NCI-H1105 (cell line): ENCODE results near the gene KIAA0232.
A peak's percentile ranks its signal among the peaks of the same experiment; 100 is the strongest.

ENCODE experiments used
- DNase-seq: peaks from one replicate; lab custom pipeline; 2025; lab: John Stamatoyannopoulos, UW

The KIAA0232 gene

DNA sequence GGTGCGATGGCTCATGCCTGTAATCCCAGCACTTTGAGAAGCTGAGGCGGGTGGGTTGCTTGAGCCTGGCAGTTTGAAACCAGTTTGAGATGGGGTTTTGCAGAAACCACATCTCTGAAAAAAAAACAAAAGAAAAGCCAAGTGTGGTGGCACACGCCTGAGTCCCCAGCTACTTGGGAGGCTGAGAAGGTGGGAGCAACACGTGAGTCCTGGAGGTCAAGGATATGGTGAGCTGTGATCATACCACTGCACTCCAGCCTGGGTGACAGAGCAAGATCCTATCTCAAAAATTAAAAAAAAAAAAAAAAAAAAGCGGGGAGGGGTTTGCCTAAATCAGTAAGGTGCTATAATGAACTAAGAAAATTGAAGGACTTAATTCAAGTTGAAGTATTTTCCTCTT lies 68.9 kb downstream of the KIAA0232 start:
- DNase-seq, result no peak

DNA sequence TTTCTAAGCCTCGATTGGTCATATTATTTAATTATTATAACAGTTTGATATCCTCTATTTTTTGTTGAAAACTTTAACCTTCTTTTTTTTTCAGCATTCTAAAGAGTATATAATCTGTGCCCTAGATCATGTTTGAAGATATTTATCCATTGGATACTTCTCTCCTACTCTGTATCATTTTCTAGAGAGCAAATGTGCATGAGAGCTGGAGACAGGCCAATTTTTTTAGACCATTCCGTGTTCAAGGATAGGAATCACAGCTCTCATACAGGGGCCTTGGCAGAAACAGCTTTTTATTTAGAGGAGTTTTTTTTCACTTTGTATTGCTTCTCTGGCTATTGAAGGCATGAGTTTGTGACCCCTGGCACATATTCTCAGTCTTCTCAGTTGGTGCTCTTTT lies 69.4 kb downstream of the KIAA0232 start:
- peak; percentile 5 for DNase-seq

DNA sequence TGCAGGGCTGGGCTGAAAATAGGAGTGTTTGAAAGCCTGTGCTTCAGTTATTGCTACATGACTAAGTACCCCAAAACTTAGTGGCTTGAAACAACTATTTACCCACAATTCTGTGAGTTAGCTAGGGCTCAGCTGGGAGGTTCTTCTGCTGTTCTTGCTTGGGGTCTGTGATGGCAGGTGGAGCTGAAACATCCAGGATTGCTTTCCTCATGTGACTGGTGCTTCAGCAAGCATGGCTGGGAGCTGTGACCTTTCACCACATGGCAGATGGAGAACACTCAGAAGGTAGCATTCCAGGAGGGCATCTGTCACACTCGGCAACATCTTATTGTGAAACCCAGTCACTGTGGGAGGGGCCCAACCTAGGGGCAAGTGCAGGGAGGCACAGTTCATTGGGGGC lies 70.1 kb downstream of the KIAA0232 start:
- DNase-seq, result no peak

DNA sequence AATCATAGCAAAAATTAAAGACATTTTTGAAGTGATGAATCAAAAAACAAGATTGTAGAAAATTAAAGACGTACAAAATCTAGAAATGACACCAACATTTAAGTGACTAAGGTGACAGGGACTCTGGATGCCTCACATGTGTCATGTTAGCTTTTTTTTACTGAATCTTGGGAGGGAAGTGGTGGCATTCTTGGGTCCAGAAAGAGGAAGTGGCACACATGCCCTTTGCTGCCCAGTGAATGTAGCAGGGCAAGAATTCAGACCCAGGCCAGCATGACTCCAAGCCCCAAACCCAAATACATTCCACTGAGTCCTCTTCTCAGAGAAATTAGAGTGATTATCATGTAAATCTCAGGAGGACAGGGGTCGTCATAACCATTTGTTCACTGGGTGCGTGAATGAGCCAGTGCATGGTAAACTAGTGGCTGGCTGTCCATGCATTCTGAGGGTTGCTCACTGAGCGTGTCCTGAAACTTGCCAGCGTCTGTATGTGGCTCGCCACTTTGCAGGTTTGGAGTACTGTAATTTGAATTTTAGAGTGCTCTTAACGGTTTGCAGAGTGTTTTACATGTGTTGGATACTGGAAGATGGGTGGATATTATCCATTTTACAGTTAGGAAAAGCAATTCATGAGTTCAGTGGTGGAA lies 71.7 kb downstream of the KIAA0232 start:
- DNase-seq, result peak; percentile 8

DNA sequence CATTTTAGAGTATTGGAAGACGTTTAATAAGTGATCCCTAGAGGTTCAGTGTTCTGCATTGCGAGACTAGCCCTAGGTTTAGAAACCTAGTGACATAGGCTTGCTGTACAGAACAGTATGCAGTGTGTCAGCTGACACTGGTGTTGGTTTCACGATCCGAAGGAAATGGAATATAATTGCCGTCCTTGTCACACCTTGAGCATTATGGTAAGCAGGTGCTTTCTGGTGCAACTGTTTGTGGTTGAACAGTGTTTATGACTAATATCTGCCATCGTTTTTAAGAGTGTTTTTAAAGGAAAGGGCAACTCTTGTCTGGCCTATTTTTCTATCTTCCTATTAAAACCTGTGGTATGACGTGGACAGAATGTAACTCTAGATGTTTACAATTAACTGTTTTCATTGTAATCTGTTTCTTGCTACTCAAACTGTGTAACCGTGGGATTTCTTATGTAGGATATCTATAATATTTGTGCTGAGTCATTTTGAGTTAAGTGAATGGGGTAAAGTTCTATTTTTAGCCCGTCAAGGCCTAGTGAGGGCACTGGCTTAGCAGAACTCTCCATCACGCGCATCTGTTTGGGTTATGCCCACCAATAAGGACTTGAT lies 73.3 kb downstream of the KIAA0232 start:
- peak; percentile 29 for DNase-seq

DNA sequence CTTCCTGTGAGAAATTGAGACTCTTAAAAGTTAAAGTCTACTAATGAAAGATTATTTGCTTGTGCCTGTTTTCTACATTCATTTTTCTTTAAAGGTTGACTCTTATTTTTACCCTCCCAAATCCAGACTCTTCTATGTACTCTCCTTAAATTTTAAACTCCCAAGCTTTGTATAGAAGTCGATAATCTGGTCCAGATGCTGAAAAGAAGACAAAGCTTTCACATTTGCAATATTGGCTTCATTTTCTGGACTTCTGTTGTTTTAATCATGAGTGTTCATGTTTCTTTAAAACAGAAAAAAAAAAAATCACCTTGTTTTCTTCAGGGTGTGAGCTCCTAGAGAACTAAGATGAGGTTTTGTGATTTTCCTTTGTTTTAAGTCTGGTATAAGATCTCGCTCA lies 73.9 kb downstream of the KIAA0232 start:
- DNase-seq, result no peak

DNA sequence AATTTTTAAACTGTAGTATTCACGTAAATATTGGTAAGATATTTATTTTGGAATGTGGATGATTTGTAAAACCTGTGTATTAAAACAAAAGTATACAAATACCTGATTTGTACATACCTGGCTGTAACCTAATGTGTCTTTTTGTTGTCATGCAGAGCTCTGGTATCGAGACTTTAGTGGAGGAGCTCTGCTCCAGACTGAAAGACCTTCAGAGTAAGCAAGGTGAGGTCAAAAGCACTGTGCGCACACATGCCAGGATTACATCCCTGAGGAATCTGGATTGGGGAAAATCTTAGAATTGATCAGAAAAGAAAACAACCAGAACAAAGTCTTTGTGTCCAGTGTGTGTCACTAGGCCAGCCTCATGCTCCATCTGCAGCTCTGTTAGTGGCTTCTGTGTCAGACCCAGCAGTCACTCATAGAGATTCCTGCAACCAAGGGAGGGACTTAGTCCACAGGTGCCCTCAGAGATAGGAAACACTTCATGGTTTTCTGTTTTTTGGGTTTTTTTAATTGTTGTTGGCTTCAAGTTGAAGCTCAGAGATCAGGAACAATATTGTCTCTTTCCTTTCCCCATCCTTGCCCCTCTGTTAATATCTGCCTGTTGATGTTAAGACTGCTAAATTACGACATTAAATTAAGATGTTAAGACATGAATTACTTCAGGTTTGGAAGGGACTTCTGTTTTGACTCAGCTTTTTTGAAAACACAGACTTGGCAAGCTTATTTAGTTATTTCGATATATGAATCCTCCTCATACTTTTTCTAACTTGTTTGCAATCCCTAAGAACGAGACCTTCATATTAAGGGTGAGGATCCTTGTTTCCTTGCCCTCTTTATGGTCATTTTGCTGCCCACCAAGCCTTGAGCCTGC lies 74.7 kb downstream of the KIAA0232 start:
- no peak for DNase-seq

DNA sequence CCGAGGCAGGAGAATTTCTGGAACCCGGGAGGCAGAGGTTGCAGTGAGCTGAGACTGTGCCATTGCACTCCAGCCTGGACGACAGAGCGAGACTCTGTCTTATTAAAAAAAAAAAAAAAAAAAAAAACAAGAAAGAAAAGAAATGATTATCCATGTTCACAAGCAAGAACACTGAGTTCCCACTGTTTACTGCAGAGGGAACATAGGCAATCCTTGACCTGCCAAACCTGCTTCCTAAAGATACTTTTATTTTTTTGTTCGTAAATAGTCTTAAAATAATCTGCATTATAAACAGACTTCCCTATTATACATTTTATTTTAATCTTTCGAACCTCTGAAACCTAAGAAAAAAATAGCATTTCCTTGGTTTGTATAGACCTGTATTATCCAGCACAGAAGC lies 76.5 kb downstream of the KIAA0232 start:
- no peak for DNase-seq

DNA sequence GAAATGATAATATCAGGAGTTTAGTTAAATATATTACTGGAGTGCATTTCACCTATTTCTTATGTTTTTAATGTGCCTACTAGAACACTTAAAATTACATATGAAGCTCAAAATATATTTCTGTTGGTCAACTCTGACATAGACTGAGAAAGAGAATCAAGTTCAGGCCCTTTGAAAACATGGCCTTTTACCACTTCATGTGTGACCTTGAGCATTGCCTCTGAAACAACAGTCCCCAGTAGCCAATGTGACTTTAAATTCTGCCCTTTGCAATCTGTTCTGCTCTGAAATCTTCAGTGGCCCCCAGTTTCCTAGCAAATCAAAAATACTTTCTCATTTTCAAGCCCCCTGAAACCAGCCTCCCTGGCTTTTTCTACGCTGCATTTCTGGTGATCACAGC lies 77.0 kb downstream of the KIAA0232 start:
- DNase-seq, result no peak

DNA sequence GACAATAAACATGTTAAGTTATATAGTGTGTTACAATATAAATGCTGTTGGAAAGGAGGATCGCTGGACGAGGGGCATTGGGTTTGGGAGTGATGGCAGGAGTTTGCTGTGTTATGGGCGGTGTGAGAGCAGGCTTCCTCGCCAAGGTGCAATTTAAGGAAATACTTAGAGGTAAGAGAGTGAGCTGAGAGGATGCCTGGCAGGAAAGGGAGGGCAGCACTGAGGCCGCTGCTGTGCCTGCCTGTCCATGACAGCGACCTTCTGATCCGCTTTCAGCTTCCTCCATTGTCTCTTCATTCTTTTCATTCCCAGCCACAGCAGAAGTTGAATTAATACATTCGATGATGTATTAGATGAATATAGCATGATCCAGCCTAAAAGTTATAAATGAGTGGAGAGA lies 85.9 kb downstream of the KIAA0232 start:
- no peak for DNase-seq

DNA sequence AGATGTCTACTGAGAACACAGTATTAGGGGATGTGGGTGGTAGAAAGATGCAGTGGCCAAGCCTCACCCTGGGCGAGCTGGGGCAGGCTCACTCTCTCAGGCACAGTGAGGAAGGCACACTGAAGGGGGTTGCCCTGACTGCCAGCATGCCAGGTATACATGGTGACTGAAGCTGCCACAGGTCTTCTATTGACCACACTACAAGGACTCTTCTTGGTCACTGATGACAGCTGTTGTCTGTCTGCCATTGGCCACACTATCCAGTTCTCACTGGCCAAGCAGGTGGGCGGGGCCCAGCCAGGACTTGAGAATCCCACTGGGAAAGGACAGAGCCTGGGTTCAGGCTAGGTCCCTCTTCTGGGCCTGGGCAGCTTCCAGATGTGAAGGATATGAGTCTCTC lies 87.4 kb downstream of the KIAA0232 start:
- DNase-seq, result no peak

DNA sequence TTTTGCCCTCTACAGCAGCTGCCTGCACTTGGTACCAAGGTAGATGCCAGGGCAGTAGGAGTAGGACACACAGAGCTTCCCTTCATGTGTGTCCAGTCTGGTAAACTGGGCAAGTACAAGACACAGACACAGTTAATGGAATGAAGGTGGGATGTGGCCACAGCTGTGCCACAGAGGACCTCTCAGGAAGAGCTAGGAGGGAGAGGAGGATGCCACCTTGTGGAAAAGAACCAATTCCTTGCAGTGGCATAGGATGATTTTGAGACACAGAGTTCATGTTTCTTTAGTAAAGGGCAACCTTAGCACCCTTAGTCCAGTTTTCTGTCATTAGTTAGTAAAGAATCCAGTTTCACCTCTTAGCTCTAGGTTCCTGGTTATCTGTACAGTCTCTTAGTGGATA lies 90.8 kb downstream of the KIAA0232 start:
- DNase-seq, result no peak

DNA sequence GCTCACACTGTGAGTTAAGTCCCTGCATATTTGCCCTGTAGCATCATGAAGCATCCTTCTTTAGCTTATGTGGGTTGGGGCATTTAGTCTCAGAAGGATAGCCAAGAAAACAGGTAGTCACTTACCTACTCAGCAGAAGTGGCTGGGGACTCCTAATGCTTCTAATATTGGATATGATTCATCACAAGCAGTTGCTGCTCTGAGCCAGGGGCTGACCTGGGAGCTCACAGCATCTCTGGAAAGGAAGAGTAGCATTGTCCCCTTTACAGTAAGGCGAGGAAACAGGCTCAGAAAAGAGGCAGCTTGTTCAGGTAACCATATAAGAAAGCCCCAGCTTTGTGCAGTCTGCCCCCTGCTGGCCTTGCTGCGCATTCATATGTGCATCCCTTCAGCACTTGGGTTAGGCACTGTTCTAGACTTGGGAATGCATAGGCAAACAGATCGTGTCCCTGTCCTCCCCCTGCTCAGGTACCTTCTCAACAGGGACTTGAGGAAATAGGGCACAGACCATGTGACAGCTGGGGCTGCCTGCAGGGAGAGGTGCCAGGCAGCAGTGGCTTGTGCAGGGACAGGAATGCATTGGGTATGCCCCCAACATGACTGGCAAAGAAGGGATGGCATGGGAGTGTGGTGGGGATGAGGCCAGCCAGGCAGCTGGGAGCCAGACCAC lies 91.4 kb downstream of the KIAA0232 start:
- DNase-seq, result peak; percentile 4

DNA sequence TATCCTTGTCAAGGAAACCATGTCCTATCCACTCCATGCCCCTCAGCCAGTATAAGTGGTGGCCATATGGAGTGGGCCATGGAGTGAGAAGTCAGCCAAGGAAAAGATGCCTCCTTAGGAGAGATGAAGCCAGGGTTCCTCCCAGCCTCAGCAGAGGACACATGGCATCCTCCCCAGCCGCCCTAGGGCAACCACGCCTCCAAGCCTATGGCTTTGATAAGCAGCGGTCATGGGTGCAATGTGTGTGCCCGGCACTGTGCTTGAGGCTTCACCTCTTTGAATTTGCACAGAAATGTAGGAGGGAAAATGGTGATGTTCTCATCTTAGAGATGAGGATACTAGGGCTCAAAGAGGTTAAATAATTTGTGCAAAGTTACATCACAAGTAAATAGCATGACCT lies 92.5 kb downstream of the KIAA0232 start:
- DNase-seq, result no peak

DNA sequence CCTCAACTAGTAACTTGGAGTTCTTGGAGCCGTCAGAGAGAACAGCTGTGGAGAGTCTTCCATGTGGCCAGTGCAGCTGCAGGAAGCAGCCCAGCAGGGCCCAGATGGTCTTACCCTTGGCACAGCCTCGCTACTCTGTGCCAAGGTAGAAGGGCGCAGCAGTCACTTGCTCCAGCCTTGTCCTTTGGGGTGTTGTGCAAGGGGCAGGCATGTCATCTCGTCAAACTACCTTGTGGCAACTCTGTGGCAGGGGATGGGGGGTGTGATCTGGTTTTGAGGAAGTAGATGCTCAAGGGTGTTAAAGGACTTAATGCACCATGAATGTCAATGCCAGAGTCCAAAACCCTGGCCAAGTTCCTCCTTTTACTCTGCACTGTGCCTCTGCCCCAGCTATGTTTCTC lies 92.9 kb downstream of the KIAA0232 start:
- DNase-seq, result no peak

DNA sequence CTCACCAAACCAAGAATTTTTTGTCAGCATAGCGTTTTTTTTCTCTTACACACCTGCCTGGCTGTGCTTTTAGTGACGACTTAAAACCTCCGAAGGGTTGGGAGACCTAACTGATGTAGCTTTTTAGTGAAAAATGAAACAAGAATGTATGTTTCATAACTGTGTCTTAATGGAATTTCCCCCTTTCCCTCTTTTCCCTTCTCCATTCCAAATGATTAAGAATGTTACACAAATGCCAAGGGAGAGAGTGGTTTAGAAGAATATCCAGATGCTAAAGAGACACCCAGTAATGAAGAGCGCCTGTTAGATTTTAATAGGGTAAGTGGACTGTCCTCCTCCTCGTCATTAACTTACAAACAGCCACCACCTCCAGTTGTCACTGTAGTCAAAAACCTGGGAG lies 93.9 kb downstream of the KIAA0232 start:
- DNase-seq, result no peak

DNA sequence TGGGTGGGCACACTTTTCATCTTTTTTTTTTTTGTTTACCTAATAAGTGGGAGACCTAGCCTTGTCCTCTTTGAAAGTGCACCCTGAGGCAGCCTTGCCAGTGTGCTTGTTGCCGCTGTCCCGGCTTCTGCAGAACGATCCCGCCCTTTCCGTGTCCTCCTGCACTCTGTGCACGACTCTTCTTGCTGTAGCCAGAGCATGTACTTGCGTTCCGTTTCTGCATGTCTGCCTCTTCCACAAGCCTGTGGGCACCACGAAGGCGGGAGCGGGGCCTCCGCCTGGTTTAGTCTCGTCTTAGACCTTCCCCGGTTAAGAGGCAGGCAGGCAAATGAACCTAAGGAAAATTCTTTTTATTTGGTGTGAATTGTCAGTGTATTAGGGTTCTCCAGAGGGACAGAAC lies 94.5 kb downstream of the KIAA0232 start:
- DNase-seq, result no peak

DNA sequence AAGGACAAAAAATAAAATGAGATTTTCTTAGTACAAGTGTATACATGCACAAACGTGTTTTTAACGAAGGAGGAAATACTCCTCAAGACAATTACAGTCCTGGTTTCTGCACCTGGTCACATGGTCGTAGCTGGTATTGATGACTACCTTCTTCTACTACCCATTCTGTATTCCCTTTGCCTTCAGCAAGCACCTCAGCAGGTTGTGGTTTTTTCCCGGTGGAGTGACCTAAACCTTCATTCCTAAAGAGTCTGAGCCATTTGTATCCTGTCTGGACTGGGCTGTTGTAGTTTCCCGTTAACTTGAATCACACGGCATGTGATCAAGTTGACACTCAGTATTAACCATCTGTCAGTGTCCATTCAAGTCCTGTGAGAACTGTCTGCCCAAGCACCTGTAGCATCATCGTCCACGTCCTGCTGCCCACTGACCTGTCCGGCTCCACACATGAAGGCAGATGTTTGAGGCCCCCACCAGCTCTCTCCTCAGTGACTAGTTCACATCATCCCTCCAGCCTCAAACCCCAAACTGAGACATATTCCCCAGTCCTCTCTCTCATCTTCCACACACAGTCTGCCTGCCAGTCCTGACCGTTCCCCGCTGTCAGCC lies 96.0 kb downstream of the KIAA0232 start:
- no peak for DNase-seq

DNA sequence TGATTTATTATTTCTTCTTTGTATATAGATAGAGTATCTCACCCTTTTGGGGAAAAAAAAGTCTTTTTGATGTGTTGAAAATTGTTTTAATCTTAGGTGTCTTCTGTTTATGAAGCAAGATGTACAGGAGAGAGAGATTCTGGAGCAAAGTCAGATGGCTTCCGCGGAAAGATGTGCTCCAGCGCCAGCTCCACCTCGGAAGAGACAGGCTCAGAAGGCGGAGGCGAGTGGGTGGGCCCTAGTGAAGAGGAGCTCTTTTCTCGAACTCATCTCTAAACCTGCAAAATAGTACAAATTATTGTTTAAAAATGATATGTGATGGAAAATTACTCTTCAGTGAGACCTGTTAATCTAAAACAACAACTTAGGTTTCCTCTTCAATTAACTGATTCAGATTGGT lies 98.2 kb downstream of the KIAA0232 start:
- no peak for DNase-seq

DNA sequence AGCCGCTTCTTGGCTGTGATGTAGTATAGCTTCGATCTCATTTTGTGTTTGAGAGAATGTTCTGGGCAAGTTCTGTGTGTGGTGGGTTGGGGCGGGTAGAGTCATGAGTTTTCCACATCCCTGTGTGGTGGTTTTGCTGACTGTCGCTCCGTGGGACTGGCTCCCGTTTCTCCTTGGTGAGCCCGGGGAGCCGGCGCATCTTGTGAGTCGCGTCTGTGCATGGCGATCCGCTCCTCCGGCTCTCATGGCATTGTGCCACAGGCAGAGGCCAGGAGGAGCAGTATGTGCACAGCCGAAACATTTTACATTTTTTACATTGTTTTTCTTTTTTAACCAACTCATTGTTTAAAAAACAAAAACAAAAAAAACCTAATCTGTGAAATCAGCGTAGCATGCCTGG lies 99.4 kb downstream of the KIAA0232 start:
- no peak for DNase-seq

DNA sequence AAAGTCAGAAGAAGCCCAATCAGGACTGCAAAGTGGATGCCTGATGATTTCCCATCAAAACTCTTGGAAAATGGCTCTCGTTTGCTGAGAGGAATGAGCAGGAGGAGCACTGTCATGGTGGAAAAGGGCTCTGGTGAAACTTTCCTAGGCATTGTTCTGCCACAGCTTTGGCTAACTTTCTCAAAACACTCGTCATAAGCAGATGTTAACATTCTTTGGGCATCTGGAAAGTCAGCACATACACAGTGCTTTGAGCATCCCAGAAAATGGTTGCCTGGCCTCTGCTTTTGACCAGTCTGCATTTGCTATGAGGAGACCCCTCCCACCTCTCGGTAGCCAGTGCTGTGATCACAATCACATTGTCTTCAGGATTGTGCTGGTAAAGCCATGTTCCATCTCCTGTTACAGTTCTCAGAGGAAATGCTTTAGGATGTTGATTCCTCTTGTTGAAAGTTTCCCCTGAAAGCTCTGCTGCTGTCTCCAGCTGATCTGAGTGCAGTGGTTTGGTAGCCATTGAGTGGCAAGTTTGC lies 101.9 kb downstream of the KIAA0232 start:
- no peak for DNase-seq

DNA sequence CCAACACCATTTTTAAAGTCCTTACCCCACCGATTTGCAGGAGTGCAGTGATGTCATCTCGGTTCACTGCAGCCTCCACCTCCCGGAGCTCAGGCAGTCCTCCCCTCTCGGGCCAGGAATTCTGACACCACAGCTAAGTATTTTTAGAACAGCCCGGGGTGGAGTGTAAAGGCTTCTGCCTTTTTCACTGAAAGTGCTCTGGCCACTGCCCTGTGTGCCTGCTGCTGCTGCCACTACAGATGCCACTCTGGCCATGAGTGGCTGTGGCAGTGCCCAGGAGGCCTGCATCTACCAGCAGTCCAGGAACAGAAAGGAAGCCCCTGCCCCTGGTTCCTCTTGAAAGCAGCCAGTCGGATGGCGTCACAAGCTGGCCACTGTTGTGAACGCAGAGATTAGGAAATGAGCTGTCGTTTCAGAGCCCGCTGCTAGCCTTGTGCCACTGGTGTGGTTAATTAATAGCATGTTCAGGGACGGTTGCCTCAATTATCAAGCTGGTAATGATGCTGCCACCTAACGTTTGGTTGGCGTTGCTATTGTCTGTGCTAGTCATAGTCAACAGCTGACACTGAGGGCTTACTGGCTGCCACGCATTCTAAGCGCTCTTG lies 103.5 kb downstream of the KIAA0232 start:
- DNase-seq, result peak; percentile 11
